A549 (cell line): ENCODE results near the gene ZNF654. TPM values are rescaled to one million over a fixed set of nuclear protein-coding genes. Genes with fewer than 3 reads are reported as not detected.

Source experiments
- ATAC-seq, 2 experiments: fragments of 200-7000 bp in 1 of 2; fragments of >200 bp in 1 of 2; cut with Nextera tagmentation in 1 of 2; cut with Tn5 transposase in 1 of 2; 3 replicates each; pipeline versions ENCODE4 v1.8.0 to v1.9.1; 2018 to 2020; ENCODE audit warnings: mild to moderate bottlenecking in 1 of 2, moderate library complexity in 1 of 2
- CTCF ChIA-PET: fragments of 300-600 bp; sonication (Branson Sonifier 250); formaldehyde crosslinking; extraction: SDS; loops from one replicate; lab custom pipeline; 2021; ENCODE audit warnings: antibody characterized with exemption, inconsistent platforms; lab: Yijun Ruan, JAX
- POLR2A ChIA-PET: fragments of 350-600 bp; formaldehyde crosslinking; extraction: SDS; loops from one replicate; lab custom pipeline; 2021; ENCODE audit warnings: antibody characterized with exemption, inconsistent platforms; lab: Yijun Ruan, JAX
- DNase-seq, 2 experiments: peaks; one replicate each; pipeline versions ENCODE4 v3.0.0 to v3.0.0-alpha.2; 2011 to 2016; ENCODE audit warnings: low read depth in 1 of 2, low spot score in 1 of 2
- FAIRE-seq: peaks from 2 replicates; lab custom pipeline; 2011; peaks lifted over from hg19 to GRCh38; lab: Jason Lieb, UNC
- H3K27ac ChIP-seq, 2 experiments: fragments of >200 bp; sonication (Bioruptor Twin); formaldehyde crosslinking; 3 replicates each; pipeline ENCODE4 v1.5.1; 2016 to 2017
- H3K4me1 ChIP-seq: fragments of >200 bp; sonication (Bioruptor Twin); formaldehyde crosslinking; 3 replicates; pipeline ENCODE4 v1.6.1; 2016
- H3K4me2 ChIP-seq: fragments of >200 bp; sonication (Bioruptor Twin); formaldehyde crosslinking; 3 replicates; pipeline ENCODE4 v1.6.1; 2016
- H3K4me3 ChIP-seq: fragments of >200 bp; sonication (Bioruptor Twin); formaldehyde crosslinking; 3 replicates; pipeline ENCODE4 v1.5.1; 2016
- H3K9me3 ChIP-seq: fragments of >200 bp; sonication (Bioruptor Twin); formaldehyde crosslinking; 3 replicates; pipeline ENCODE4 v1.6.1; 2016
- CEBPB ChIP-seq, 2 experiments: fragments of >200 bp in 1 of 2; sonication (Bioruptor Twin) in 1 of 2; formaldehyde crosslinking in 1 of 2; IDR thresholded peaks; 2 replicates each; pipeline ENCODE4 v1.6.1; 2012 to 2016
- CHD2 ChIP-seq: fragments of 150-350 bp; IDR thresholded peaks from 2 replicates; pipeline ENCODE4 v1.6.1; 2014; ENCODE audit warnings: low read length; ENCODE audit not compliant: partially characterized antibody
- EP300 ChIP-seq, 2 experiments: fragments of >200 bp; sonication (Bioruptor Twin); formaldehyde crosslinking; IDR thresholded peaks; 2 replicates in 1 of 2; 3 replicates in 1 of 2; pipeline ENCODE4 v1.6.1; 2016 to 2017
- FOXS1 ChIP-seq: fragments of 250-450 bp; sonication (Bioruptor Pico); IDR thresholded peaks from 2 replicates; pipeline ENCODE4 v1.5.0; 2020; ENCODE audit warnings: mild to moderate bottlenecking, moderate library complexity
- HDAC2 ChIP-seq: fragments of 200-600 bp; sonication (generic); IDR thresholded peaks from 2 replicates; pipeline ENCODE4 v1.6.1; 2016
- HOXB13 ChIP-seq: fragments of 250-450 bp; sonication (Bioruptor Pico); IDR thresholded peaks from 2 replicates; pipeline ENCODE4 v1.5.0; 2020; ENCODE audit warnings: low read depth, mild to moderate bottlenecking, moderate library complexity
- KDM5A ChIP-seq: fragments of 200-600 bp; sonication (generic); IDR thresholded peaks from 2 replicates; pipeline ENCODE4 v1.6.1; 2016; ENCODE audit warnings: antibody characterized with exemption, mild to moderate bottlenecking
- MYC ChIP-seq: IDR thresholded peaks from 2 replicates; pipeline ENCODE4 v1.6.1; 2012; ENCODE audit warnings: mild to moderate bottlenecking, inconsistent platforms, low read length, improper control_type of control experiment, borderline replicate concordance
- NR3C1 ChIP-seq: fragments of >200 bp; sonication (Bioruptor Twin); formaldehyde crosslinking; IDR thresholded peaks from 3 replicates; pipeline ENCODE4 v1.6.1; 2017
- POLR2A ChIP-seq: IDR thresholded peaks from 2 replicates; pipeline ENCODE4 v1.6.1; 2012; ENCODE audit warnings: mild to moderate bottlenecking, low read length
- POLR2AphosphoS2 ChIP-seq: conservative IDR thresholded peaks from 2 replicates; pipeline ENCODE4 v1.6.1; 2012; ENCODE audit warnings: low read length, improper control_type of control experiment, inconsistent platforms
- RAD21 ChIP-seq, 2 experiments: fragments of >200 bp in 1 of 2; sonication (Bioruptor Twin) in 1 of 2; formaldehyde crosslinking in 1 of 2; IDR thresholded peaks in 1 of 2; conservative IDR thresholded peaks in 1 of 2; 2 replicates in 1 of 2; 3 replicates in 1 of 2; pipeline ENCODE4 v1.6.1; 2012 to 2018; ENCODE audit warnings: inconsistent platforms in 1 of 2
- RFX5 ChIP-seq: fragments of 450-650 bp; IDR thresholded peaks from 2 replicates; pipeline ENCODE4 v1.7.1; 2014; ENCODE audit warnings: antibody characterized with exemption, mild to moderate bottlenecking, moderate library complexity
- SMC3 ChIP-seq: fragments of >200 bp; sonication (Bioruptor Twin); formaldehyde crosslinking; IDR thresholded peaks from 3 replicates; pipeline ENCODE4 v1.6.1; 2018; ENCODE audit warnings: inconsistent platforms
- WGBS: methylation state at CpG from one replicate; pipeline ENCODE4 v1.1.6; 2017; ENCODE audit errors: missing lambda C conversion rate; 5-methylcytosine and 5-hydroxymethylcytosine counted together
- polyA plus RNA-seq, 4 experiments: library from polyadenylated mRNA; depleted of rRNA in 3 of 4; stranded (reverse); fragments of >200 nt; fragmentation: RNase III in 1 of 4; extraction: RNeasy Plus Mini Kit Qiagen cat#74134 plus additional on column Dnase treatment in 1 of 4; gene quantifications; 2 replicates in 3 of 4; 3 replicates in 1 of 4; pipeline ENCODE4 v1.2.3, GENCODE V29; 2011 to 2017
- TF ChIP-seq, protein P1 (sequence below): IDR thresholded peaks from 2 replicates; pipeline ENCODE4 v1.6.1; 2012; ENCODE audit warnings: low read depth, borderline replicate concordance
- TF ChIP-seq, protein P2 (sequence below): fragments of 250-450 bp; sonication (Bioruptor Pico); IDR thresholded peaks from 2 replicates; pipeline ENCODE4 v1.5.0; 2020; ENCODE audit warnings: low read depth, mild to moderate bottlenecking, moderate library complexity
- TF ChIP-seq, protein P3 (sequence below): fragments of 450-650 bp; IDR thresholded peaks from 2 replicates; pipeline ENCODE4 v1.6.1; 2014; ENCODE audit warnings: antibody characterized with exemption
- TF ChIP-seq, protein P4 (sequence below): fragments of >200 bp; sonication (Bioruptor Twin); formaldehyde crosslinking; IDR thresholded peaks from 2 replicates; pipeline ENCODE4 v1.6.1; 2016
- TF ChIP-seq, protein P5 (sequence below): fragments of >200 bp; sonication (Bioruptor Twin); formaldehyde crosslinking; IDR thresholded peaks from 3 replicates; pipeline ENCODE4 v1.5.1; 2016
- TF ChIP-seq, protein P6 (sequence below): fragments of 200-600 bp; sonication (generic); IDR thresholded peaks from 2 replicates; pipeline ENCODE4 v1.6.1; 2016; ENCODE audit warnings: antibody characterized with exemption, mild to moderate bottlenecking, moderate library complexity

ZNF654 gene
- polyA plus RNA-seq, 2 of the 4 experiments (the other 2 are of a cell fraction), result 3.2 to 4.4 TPM

DNA sequence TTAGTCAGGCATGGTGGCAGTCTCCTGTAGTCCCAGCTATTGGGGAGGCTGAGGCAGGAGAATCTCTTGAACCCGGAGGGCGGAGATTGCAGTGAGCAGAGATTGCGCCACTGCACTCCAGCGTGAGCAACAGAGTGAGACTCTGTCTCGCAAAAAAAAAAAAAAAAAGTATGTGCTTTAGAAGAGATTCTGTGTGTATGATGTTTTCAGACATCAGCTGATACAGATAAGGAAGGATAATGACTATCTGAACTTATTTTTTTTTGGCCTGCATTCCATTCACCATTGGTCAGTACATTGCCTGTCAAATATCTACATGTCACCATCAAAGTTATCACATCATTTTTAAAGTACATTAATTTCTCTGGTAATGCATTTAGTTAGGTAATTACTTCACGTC is 108.1 kb downstream of the ZNF654 start:
- ChIA-PET POLR2A (no interaction called here), CTCF (no interaction called here)
- Histone ChIP-seq H3K4me1 (no peaks in the 10 kb centered on the region), H3K4me2 (no peak overlapping the region), H3K27ac (no peak overlapping the region), H3K4me3 (no peak overlapping the region), H3K9me3 (no peaks in the 10 kb centered on the region)
- WGBS, result 95% methylated on average over 6 of the region's 6 CpGs
- DNase-seq (no peak), FAIRE-seq (no peak), ATAC-seq (no peak)
- TF ChIP-seq, protein P1, sequence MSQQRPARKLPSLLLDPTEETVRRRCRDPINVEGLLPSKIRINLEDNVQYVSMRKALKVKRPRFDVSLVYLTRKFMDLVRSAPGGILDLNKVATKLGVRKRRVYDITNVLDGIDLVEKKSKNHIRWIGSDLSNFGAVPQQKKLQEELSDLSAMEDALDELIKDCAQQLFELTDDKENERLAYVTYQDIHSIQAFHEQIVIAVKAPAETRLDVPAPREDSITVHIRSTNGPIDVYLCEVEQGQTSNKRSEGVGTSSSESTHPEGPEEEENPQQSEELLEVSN, result no peak
- TF ChIP-seq HOXB13, result no peak
- TF ChIP-seq, protein P2, sequence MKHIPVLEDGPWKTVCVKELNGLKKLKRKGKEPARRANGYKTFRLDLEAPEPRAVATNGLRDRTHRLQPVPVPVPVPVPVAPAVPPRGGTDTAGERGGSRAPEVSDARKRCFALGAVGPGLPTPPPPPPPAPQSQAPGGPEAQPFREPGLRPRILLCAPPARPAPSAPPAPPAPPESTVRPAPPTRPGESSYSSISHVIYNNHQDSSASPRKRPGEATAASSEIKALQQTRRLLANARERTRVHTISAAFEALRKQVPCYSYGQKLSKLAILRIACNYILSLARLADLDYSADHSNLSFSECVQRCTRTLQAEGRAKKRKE, result no peak

DNA sequence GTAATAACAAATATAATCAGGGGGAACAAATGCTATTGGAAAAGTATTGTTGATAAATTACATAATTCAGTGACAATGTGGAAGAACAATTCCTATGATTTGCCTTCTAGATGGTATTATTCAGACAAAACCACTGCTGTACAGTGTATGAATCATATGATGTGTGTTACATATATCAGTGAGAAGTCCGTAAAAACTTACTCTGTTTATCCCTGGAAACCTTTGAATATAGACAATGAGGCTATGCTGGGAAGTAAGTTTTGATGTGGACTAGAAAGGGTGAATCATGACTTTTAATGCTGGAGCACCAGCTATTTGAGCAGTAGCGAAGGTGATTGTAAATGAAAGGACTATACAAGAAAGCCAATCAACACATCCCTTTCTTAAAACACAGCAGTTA is 108.6 kb downstream of the ZNF654 start:
- FAIRE-seq, result no peak
- ChIA-PET CTCF (interaction anchor here (1.5 kb wide), 1 partner anchor 9 kb away, joined by 3 read pairs; no protein-coding TSS in a partner anchor), POLR2A (no interaction called here)
- H3K27ac ChIP-seq, result no peak overlapping the region
- 92% methylated on average over 2 of the region's 2 CpGs for WGBS
- H3K4me2 ChIP-seq, result no peak overlapping the region
- H3K4me3 ChIP-seq, result no peak overlapping the region
- no peaks in the 10 kb centered on the region for H3K9me3 ChIP-seq
- ATAC-seq, result no peak
- H3K4me1 ChIP-seq, result no peaks in the 10 kb centered on the region
- no peak for DNase-seq
- TF ChIP-seq HDAC2, result no peak
- no peak for TF ChIP-seq RFX5
- TF ChIP-seq POLR2A, result no peak
- TF ChIP-seq NR3C1, result no peak
- no peak for TF ChIP-seq SMC3
- TF ChIP-seq, protein P3, sequence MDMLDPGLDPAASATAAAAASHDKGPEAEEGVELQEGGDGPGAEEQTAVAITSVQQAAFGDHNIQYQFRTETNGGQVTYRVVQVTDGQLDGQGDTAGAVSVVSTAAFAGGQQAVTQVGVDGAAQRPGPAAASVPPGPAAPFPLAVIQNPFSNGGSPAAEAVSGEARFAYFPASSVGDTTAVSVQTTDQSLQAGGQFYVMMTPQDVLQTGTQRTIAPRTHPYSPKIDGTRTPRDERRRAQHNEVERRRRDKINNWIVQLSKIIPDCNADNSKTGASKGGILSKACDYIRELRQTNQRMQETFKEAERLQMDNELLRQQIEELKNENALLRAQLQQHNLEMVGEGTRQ, result no peak
- no peak for TF ChIP-seq POLR2AphosphoS2
- TF ChIP-seq, protein P4, sequence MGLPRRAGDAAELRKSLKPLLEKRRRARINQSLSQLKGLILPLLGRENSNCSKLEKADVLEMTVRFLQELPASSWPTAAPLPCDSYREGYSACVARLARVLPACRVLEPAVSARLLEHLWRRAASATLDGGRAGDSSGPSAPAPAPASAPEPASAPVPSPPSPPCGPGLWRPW, result no peak
- no peak for TF ChIP-seq KDM5A
- TF ChIP-seq MYC, result no peak
- no peak for TF ChIP-seq FOXS1 (CRISPR knock-in tag)
- no peak for TF ChIP-seq CHD2

DNA sequence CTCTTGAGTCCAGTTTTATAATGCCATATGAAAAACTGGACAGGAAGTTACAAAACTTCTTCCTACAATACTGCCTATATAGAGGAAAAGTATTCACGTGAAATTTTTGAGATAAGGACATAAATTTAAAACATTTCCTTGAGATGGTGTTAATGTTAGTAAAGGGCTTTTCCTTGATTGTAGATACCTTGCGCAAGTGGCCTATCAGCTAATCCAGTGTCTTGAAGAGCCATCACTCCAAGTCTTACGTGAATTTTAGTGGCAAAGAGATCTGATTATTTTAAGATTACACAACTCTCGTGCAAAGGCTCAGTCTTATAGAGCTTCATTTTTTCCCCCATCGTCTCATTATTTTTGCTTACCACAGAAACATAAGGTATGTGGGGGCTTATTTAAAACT is 109.1 kb downstream of the ZNF654 start:
- H3K4me3 ChIP-seq, result no peak overlapping the region
- H3K9me3 ChIP-seq, result no peaks in the 10 kb centered on the region
- TF ChIP-seq CEBPB (IDR thresholded peaks at IDR 0.05) (0 out of 4 replicates have a peak, but pooled peaks of 1 of the 2 experiments have one; percentile 19), NR3C1 (no peak)
- TF ChIP-seq, all 56 proteins: peak for 1
- no peak for FAIRE-seq
- WGBS, result 89% methylated on average over 5 of the region's 5 CpGs
- no peaks in the 10 kb centered on the region for H3K4me1 ChIP-seq
- ChIA-PET CTCF (interaction anchor here (1.5 kb wide), 1 partner anchor 9 kb away, joined by 3 read pairs; no protein-coding TSS in a partner anchor), POLR2A (no interaction called here)
- H3K27ac ChIP-seq, result no peak overlapping the region
- no peak overlapping the region for H3K4me2 ChIP-seq
- no peak for ATAC-seq
- DNase-seq, result no peak

DNA sequence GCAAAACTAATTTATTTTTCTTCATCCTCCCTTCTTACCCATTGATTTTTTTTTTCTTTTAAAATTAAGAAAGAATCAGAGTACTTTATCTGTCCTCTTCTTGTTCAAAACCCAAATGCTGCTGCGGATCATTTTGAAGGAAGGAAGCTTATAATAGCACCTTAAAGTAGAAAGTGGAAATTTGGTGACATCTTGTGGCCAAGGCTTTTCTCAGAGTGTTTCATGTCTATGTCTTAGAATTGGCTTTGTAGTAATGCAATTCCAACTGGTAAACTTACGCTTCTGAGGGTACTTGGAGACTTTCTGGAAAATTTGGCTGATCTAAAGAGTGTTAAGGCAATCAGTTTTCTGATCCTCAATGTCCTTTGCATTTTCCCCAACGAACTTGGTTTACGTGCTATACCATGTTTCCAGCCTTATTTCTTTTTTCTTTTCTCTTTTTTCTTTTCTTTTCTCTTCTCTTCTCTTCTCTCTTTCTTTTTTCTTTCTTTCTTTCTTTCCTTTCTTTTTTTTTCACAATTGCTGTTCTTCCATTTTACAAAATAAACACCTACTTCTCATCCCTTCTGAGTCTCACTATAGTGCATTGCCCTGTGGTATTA is 121.4 kb downstream of the ZNF654 start:
- H3K9me3 ChIP-seq, result no peaks in the 10 kb centered on the region
- POLR2A ChIA-PET, result no interaction called here
- H3K4me2 ChIP-seq, result no peak overlapping the region
- H3K4me3 ChIP-seq, result no peak overlapping the region
- TF ChIP-seq POLR2AphosphoS2 (no peak), EP300 (IDR thresholded peaks at IDR 0.05) (no peak), RAD21 (conservative IDR thresholded peaks at IDR 0.05 in 1 of 2, IDR thresholded peaks at IDR 0.05 in 1 of 2) (peak; percentile 68 to 70), SMC3 (peak; percentile 41)
- TF ChIP-seq, protein P5, sequence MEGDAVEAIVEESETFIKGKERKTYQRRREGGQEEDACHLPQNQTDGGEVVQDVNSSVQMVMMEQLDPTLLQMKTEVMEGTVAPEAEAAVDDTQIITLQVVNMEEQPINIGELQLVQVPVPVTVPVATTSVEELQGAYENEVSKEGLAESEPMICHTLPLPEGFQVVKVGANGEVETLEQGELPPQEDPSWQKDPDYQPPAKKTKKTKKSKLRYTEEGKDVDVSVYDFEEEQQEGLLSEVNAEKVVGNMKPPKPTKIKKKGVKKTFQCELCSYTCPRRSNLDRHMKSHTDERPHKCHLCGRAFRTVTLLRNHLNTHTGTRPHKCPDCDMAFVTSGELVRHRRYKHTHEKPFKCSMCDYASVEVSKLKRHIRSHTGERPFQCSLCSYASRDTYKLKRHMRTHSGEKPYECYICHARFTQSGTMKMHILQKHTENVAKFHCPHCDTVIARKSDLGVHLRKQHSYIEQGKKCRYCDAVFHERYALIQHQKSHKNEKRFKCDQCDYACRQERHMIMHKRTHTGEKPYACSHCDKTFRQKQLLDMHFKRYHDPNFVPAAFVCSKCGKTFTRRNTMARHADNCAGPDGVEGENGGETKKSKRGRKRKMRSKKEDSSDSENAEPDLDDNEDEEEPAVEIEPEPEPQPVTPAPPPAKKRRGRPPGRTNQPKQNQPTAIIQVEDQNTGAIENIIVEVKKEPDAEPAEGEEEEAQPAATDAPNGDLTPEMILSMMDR, result peak; percentile 59
- TF ChIP-seq, protein P6, sequence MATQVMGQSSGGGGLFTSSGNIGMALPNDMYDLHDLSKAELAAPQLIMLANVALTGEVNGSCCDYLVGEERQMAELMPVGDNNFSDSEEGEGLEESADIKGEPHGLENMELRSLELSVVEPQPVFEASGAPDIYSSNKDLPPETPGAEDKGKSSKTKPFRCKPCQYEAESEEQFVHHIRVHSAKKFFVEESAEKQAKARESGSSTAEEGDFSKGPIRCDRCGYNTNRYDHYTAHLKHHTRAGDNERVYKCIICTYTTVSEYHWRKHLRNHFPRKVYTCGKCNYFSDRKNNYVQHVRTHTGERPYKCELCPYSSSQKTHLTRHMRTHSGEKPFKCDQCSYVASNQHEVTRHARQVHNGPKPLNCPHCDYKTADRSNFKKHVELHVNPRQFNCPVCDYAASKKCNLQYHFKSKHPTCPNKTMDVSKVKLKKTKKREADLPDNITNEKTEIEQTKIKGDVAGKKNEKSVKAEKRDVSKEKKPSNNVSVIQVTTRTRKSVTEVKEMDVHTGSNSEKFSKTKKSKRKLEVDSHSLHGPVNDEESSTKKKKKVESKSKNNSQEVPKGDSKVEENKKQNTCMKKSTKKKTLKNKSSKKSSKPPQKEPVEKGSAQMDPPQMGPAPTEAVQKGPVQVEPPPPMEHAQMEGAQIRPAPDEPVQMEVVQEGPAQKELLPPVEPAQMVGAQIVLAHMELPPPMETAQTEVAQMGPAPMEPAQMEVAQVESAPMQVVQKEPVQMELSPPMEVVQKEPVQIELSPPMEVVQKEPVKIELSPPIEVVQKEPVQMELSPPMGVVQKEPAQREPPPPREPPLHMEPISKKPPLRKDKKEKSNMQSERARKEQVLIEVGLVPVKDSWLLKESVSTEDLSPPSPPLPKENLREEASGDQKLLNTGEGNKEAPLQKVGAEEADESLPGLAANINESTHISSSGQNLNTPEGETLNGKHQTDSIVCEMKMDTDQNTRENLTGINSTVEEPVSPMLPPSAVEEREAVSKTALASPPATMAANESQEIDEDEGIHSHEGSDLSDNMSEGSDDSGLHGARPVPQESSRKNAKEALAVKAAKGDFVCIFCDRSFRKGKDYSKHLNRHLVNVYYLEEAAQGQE, result no peak
- no peak overlapping the region for H3K27ac ChIP-seq
- WGBS, result 55% methylated on average over 4 of the region's 4 CpGs
- H3K4me1 ChIP-seq, result no peaks in the 10 kb centered on the region
- ATAC-seq (peak; percentile 74 to 80; a peak in 5 of 6 replicates), FAIRE-seq (no peak), DNase-seq (peak; percentile 11 to 66)
- CTCF ChIA-PET, result interaction anchor here (0.7 to 1.0 kb wide), 3 partner anchors 20 to 1406 kb away, joined by 4 read pairs; no protein-coding TSS in a partner anchor
